K562 (cell line): Measurements from ENCODE around the gene DYNC1I1. TPM values are rescaled to one million over a fixed set of nuclear protein-coding genes. Genes with fewer than 3 reads are reported as not detected.

Source experiments
- ATF6 ChIP-seq: sonication (generic); formaldehyde crosslinking; IDR thresholded peaks from 2 replicates; pipeline ENCODE4 v1.4.0; 2020; ENCODE audit warnings: mild to moderate bottlenecking, missing genetic modification reagents
- PTRF ChIP-seq: fragments of 450-650 bp; IDR thresholded peaks from 2 replicates; pipeline ENCODE4 v1.6.1; 2016; ENCODE audit warnings: mild to moderate bottlenecking, missing genetic modification characterization, missing compliant biosample characterization
- RAD21 ChIP-seq, 2 experiments: fragments of 250-450 bp in 1 of 2; fragments of 450-650 bp in 1 of 2; sonication (Bioruptor Pico) in 1 of 2; formaldehyde crosslinking in 1 of 2; IDR thresholded peaks in 1 of 2; conservative IDR thresholded peaks in 1 of 2; 2 replicates each; pipeline versions ENCODE4 v1.4.0 to v1.8.0; 2020 to 2022; ENCODE audit warnings: mild to moderate bottlenecking in 2 of 2, moderate library complexity in 1 of 2
- REST ChIP-seq, 2 experiments: fragments of 450-650 bp; formaldehyde crosslinking in 1 of 2; IDR thresholded peaks; 2 replicates each; pipeline versions ENCODE4 v1.4.0 to v1.6.1; 2014 to 2020; ENCODE audit warnings: mild to moderate bottlenecking in 2 of 2, borderline replicate concordance in 1 of 2, low read depth in 1 of 2
- STAG1 ChIP-seq: sonication (generic); formaldehyde crosslinking; IDR thresholded peaks from 2 replicates; pipeline ENCODE4 v1.5.0; 2020; ENCODE audit warnings: missing genetic modification reagents, borderline replicate concordance
- ZBTB7A ChIP-seq: IDR thresholded peaks from 2 replicates; pipeline ENCODE4 v1.6.1; 2011; ENCODE audit warnings: low read depth, mild to moderate bottlenecking, low read length, moderate library complexity, borderline replicate concordance; ENCODE audit not compliant: control insufficient read depth
- ZFP36 ChIP-seq: fragments of 150-350 bp; IDR thresholded peaks from 2 replicates; pipeline ENCODE4 v1.6.1; 2018; ENCODE audit warnings: low read length, low read depth; ENCODE audit not compliant: partially characterized antibody
- polyA plus RNA-seq, 8 experiments: library from polyadenylated mRNA; depleted of rRNA in 4 of 8; stranded (reverse) in 5 of 8; unstranded in 3 of 8; fragments of >200 nt; fragmentation: Nextera tagmentation in 2 of 8; fragmentation: Illumina TruSeq in 1 of 8; extraction: Ambion mirVana in 2 of 8; extraction: Trizol in 1 of 8; gene quantifications; 2 replicates each; pipeline versions ENCODE4 v1.2.1 to v1.2.3, GENCODE V29; 2011 to 2014; ENCODE audit warnings: inconsistent platforms in 1 of 8, missing spikeins in 1 of 8
- total RNA-seq, 7 experiments: library from RNA; depleted of rRNA in 6 of 7; stranded (reverse); fragments of >200 nt in 6 of 7; fragmentation: Illumina TruSeq in 2 of 7; extraction: Trizol in 2 of 7; gene quantifications; 2 replicates each; pipeline versions ENCODE4 v1.2.1 to v1.2.3, GENCODE V29; 2011 to 2021; ENCODE audit warnings: low replicate concordance in 1 of 7
- TF ChIP-seq, protein P1 (sequence below): sonication (generic); formaldehyde crosslinking; IDR thresholded peaks from 2 replicates; pipeline ENCODE4 v1.8.0; 2022; ENCODE audit warnings: mild to moderate bottlenecking, missing genetic modification reagents

DYNC1I1 gene
- total and polyA plus RNA-seq, 9 of the 15 experiments (the other 6 are each of a cell fraction or from before 2014, with no cell fraction given), result 0.22 to 1.5 (median 0.44) TPM

DNA sequence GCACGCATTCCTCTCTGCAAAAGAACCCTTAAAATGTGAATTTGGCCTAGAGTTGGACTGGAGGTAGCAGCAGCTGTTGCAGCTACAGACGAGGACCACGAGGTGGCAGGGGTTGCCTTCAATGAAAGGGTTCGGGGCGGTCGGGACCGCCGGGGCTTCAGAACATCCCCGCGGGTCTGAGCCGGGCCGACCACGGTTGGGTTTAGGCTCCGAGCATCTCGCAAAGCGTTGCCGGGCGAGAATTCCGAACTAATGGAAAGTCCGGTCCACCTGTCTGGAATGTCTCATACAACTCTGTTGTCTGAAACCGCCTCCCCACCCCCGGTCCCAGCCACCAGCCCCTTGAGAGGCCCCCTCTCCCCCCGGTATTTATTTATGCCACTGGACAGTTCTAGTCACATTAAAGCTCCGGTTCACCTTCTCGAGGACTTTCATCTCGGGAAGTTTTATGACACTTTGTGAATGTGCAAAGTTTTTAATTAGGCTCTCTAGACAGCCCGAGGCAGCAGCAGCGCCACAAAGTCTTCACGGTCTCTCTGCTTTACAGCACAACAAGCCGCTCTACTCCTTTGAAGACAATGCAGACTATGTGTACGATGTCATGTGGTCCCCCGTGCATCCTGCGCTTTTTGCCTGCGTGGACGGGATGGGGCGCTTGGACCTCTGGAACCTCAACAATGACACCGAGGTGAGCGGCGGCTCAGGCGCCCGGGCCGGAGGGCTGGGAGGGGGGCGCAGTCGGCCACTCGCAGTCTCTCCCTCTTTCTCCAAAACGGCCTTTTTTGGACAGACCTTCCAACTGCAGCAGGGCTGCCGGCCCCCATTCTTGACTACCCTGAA is 303.4 kb downstream of the DYNC1I1 start (continued):
- no peak for TF ChIP-seq PTRF (tag)
- peak; percentile 76 for TF ChIP-seq STAG1
- TF ChIP-seq ZBTB7A, result 0 out of 2 replicates have a peak, but pooled peaks have one; percentile 32
- peak; percentile 40 for TF ChIP-seq ZFP36
- TF ChIP-seq, protein P1, sequence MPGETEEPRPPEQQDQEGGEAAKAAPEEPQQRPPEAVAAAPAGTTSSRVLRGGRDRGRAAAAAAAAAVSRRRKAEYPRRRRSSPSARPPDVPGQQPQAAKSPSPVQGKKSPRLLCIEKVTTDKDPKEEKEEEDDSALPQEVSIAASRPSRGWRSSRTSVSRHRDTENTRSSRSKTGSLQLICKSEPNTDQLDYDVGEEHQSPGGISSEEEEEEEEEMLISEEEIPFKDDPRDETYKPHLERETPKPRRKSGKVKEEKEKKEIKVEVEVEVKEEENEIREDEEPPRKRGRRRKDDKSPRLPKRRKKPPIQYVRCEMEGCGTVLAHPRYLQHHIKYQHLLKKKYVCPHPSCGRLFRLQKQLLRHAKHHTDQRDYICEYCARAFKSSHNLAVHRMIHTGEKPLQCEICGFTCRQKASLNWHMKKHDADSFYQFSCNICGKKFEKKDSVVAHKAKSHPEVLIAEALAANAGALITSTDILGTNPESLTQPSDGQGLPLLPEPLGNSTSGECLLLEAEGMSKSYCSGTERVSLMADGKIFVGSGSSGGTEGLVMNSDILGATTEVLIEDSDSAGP (CRISPR knock-in tag), result no peak
- TF ChIP-seq RAD21 (CRISPR knock-in tag; conservative IDR thresholded peaks at IDR 0.05 in 1 of 2, IDR thresholded peaks at IDR 0.05 in 1 of 2), result peak; percentile 82 to 86
- peak; percentile 75 for TF ChIP-seq REST (IDR thresholded peaks at IDR 0.05; ENCODE audit: borderline replicate concordance)
- TF ChIP-seq REST (CRISPR knock-in tag; IDR thresholded peaks at IDR 0.05; ENCODE audit: low read depth), result no peak
- no peak for TF ChIP-seq ATF6 (CRISPR knock-in tag)
- TF ChIP-seq, all 486 proteins: peak for 12
